Measurements from ENCODE around the gene SLC25A51.

The SLC25A51 gene

GRCh38 chr9:37924538-37924937, 20.6 kb upstream of the SLC25A51 start:
- no peak for DNase-seq (ENCODE audit: low read depth in 2 of 2)

GRCh38 chr9:37923796-37924427, 20.0 kb upstream of the SLC25A51 start:
- TF ChIP-seq, protein P1, sequence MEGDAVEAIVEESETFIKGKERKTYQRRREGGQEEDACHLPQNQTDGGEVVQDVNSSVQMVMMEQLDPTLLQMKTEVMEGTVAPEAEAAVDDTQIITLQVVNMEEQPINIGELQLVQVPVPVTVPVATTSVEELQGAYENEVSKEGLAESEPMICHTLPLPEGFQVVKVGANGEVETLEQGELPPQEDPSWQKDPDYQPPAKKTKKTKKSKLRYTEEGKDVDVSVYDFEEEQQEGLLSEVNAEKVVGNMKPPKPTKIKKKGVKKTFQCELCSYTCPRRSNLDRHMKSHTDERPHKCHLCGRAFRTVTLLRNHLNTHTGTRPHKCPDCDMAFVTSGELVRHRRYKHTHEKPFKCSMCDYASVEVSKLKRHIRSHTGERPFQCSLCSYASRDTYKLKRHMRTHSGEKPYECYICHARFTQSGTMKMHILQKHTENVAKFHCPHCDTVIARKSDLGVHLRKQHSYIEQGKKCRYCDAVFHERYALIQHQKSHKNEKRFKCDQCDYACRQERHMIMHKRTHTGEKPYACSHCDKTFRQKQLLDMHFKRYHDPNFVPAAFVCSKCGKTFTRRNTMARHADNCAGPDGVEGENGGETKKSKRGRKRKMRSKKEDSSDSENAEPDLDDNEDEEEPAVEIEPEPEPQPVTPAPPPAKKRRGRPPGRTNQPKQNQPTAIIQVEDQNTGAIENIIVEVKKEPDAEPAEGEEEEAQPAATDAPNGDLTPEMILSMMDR (IDR thresholded peaks at IDR 0.05; ENCODE audit: low read depth, low read length) = no peak
- no peak overlapping the region for H3K4me3 ChIP-seq (replicated peaks in 1 of 2; ENCODE audit: low read depth in 2 of 2, low read length in 2 of 2)
- no peak for DNase-seq (ENCODE audit: low read depth in 2 of 2)

More at GRCh38 chr9:37924538-37924937, 20.6 kb upstream of the SLC25A51 start:
- no peak overlapping the region for H3K4me3 ChIP-seq (replicated peaks in 1 of 2; ENCODE audit: low read depth in 2 of 2, low read length in 2 of 2)
- TF ChIP-seq, protein P1 (IDR thresholded peaks at IDR 0.05; ENCODE audit: low read depth, low read length) = no peak

GRCh38 chr9:37923118-37923795, 19.3 kb upstream of the SLC25A51 start:
- TF ChIP-seq, protein P1 (IDR thresholded peaks at IDR 0.05; ENCODE audit: low read depth, low read length) = no peak
- DNase-seq (ENCODE audit: low read depth in 2 of 2) = no peak

DNA sequence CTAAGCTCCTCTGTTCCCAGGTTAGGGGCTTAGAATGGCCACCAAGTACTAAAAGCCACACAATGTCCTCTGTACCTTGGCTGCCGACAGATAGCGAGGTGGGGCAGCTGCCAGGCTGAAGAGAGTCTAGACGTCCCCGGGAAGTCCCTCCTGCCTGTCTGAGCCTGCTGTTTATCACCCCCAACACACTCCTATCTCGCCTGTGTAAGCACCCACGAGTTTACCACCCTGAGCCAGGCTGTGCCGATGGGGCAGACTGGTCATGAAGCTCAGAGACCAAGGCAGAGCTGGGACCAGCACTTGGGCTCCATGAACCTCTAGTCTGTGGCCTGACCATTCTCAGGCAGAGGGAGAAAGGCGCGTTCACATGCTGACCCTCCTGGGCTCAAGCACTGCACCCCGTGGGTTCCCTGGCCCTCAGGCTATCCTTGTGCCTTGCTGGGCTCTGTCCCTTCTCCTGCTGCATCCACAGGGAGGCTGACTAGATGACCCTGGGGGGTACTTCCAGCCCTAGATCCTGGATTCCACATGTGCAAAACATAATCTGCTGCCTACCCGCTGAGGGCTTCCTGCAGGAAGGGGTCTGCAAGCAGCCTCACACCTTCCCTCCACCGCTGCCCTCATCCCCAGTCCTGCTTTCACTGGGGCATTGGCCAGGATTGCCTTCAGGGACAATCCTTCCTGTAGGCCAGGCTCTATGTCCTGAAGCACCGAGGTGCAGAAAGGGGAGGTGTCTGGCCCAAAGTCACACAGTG, 18.6 kb upstream of the SLC25A51 start:
- H3K4me3 ChIP-seq (replicated peaks in 1 of 2; ENCODE audit: low read depth in 2 of 2, low read length in 2 of 2) = no peak overlapping the region
- no peak for DNase-seq (ENCODE audit: low read depth in 2 of 2)
- TF ChIP-seq, protein P1 (IDR thresholded peaks at IDR 0.05; ENCODE audit: low read depth, low read length) = no peak

More at GRCh38 chr9:37923118-37923795, 19.3 kb upstream of the SLC25A51 start:
- no peak overlapping the region for H3K4me3 ChIP-seq (replicated peaks in 1 of 2; ENCODE audit: low read depth in 2 of 2, low read length in 2 of 2)

DNA sequence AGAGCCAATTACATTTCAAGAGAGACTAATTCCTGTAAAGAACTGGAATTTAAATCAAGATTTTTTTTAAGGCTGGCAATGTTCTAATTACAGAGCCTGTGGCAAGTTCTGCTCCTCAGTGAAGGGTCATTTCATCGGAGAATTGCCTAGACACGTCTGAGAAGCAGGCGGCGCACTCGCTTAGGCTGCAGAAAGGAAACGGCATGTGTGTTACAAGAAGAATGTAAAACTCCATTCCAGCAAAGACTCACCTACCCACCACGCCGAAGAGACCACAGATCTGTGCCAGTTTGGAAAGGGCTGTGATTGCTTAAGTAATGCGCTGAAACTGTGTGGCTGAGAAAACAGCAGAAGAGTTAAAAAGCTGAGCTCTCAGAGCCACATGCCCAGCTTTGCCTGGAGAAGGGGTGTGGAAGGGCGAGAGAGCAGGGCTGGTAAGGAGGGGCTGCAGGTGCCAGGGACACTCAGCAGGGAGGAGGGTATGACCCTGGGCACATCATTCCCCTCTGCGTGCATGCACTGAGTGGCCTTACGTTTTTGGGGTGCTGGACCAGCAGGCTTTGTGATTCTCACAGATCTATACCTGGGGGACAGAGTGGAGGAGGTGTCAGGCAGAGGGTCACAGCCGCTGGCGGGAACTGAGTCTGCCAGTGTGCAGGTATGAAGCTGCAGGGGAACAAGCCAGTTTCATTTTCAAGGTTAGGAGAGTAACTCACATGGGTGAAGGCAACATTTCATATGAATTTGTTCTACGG, 17.8 kb upstream of the SLC25A51 start:
- no peak for DNase-seq (ENCODE audit: low read depth in 2 of 2)
- no peak overlapping the region for H3K4me3 ChIP-seq (replicated peaks in 1 of 2; ENCODE audit: low read depth in 2 of 2, low read length in 2 of 2)
- TF ChIP-seq, protein P1 (IDR thresholded peaks at IDR 0.05; ENCODE audit: low read depth, low read length) = no peak

GRCh38 chr9:37921168-37921510, 17.2 kb upstream of the SLC25A51 start:
- DNase-seq (ENCODE audit: low read depth in 2 of 2) = no peak
- TF ChIP-seq, protein P1 (IDR thresholded peaks at IDR 0.05; ENCODE audit: low read depth, low read length) = no peak
- no peak overlapping the region for H3K4me3 ChIP-seq (replicated peaks in 1 of 2; ENCODE audit: low read depth in 2 of 2, low read length in 2 of 2)
